HepG2 (cell line): ENCODE results near the gene KISS1R. TPM values are rescaled to one million over a fixed set of nuclear protein-coding genes. Genes with fewer than 3 reads are reported as not detected.

Experiments used
- DBP ChIP-seq: sonication (generic); formaldehyde crosslinking; IDR thresholded peaks from 2 replicates; pipeline ENCODE4 v1.4.0; 2020; ENCODE audit warnings: missing genetic modification reagents; ENCODE audit errors: not compliant biosample characterization
- DZIP1 ChIP-seq: sonication (generic); formaldehyde crosslinking; IDR thresholded peaks from 2 replicates; pipeline ENCODE4 v1.5.0; 2020; ENCODE audit warnings: mild to moderate bottlenecking, missing genetic modification reagents
- EHMT2 ChIP-seq: fragments of 200-600 bp; sonication (generic); IDR thresholded peaks from 2 replicates; pipeline ENCODE4 v1.7.0; 2017; ENCODE audit warnings: antibody characterized with exemption, low read depth, low read length, borderline replicate concordance
- HNRNPLL ChIP-seq: fragments of 200-400 bp; formaldehyde crosslinking; IDR thresholded peaks from 2 replicates; pipeline ENCODE4 v1.6.1; 2017; ENCODE audit warnings: mild to moderate bottlenecking, low read depth, low read length; ENCODE audit not compliant: poor library complexity, severe bottlenecking
- JUNB ChIP-seq: sonication (generic); formaldehyde crosslinking; IDR thresholded peaks from 2 replicates; pipeline ENCODE4 v1.8.0; 2022; ENCODE audit warnings: missing genetic modification reagents, mild to moderate bottlenecking, borderline replicate concordance
- MAFF ChIP-seq: IDR thresholded peaks from 2 replicates; pipeline ENCODE4 v1.6.1; 2011; ENCODE audit warnings: low read depth, low read length, improper control_type of control experiment
- MAZ ChIP-seq, 2 experiments: sonication (generic) in 1 of 2; formaldehyde crosslinking in 1 of 2; IDR thresholded peaks; 2 replicates each; pipeline versions ENCODE4 v1.5.0 to v1.6.1; 2012 to 2020; ENCODE audit warnings: low read depth in 2 of 2, mild to moderate bottlenecking in 2 of 2, borderline replicate concordance in 1 of 2, improper control_type of control experiment in 1 of 2, low read length in 1 of 2, missing genetic modification reagents in 1 of 2, moderate library complexity in 1 of 2
- MED1 ChIP-seq: sonication (generic); formaldehyde crosslinking; IDR thresholded peaks from 2 replicates; pipeline ENCODE4 v1.4.0; 2020; ENCODE audit warnings: missing genetic modification reagents
- MXD3 ChIP-seq: IDR thresholded peaks from 2 replicates; pipeline ENCODE4 v1.6.1; 2016; ENCODE audit warnings: mild to moderate bottlenecking, missing biosample characterization, missing genetic modification reagents
- NFIB ChIP-seq: sonication (generic); formaldehyde crosslinking; IDR thresholded peaks from 2 replicates; pipeline ENCODE4 v1.9.0; 2021; ENCODE audit warnings: missing genetic modification reagents, mild to moderate bottlenecking, borderline replicate concordance
- NKX3-1 ChIP-seq: sonication (generic); formaldehyde crosslinking; IDR thresholded peaks from 2 replicates; pipeline ENCODE4 v1.5.0; 2020; ENCODE audit warnings: missing genetic modification reagents
- POGZ ChIP-seq: sonication (generic); formaldehyde crosslinking; IDR thresholded peaks from 2 replicates; pipeline ENCODE4 v1.4.0; 2020; ENCODE audit warnings: mild to moderate bottlenecking, missing genetic modification reagents
- REL ChIP-seq: sonication (generic); formaldehyde crosslinking; conservative IDR thresholded peaks from 2 replicates; pipeline ENCODE4 v1.8.0; 2022; ENCODE audit warnings: mild to moderate bottlenecking, missing genetic modification reagents, moderate library complexity
- SIX1 ChIP-seq: sonication (generic); formaldehyde crosslinking; IDR thresholded peaks from 2 replicates; pipeline ENCODE4 v1.4.0; 2020; ENCODE audit warnings: missing genetic modification reagents, borderline replicate concordance
- YEATS4 ChIP-seq: sonication (generic); formaldehyde crosslinking; IDR thresholded peaks from 2 replicates; pipeline ENCODE4 v1.4.0; 2020; ENCODE audit warnings: missing genetic modification reagents, borderline replicate concordance
- ZFP36L1 ChIP-seq: sonication (generic); formaldehyde crosslinking; IDR thresholded peaks from 2 replicates; pipeline ENCODE4 v1.8.0; 2022; ENCODE audit warnings: mild to moderate bottlenecking, missing genetic modification reagents, moderate library complexity
- ZNF207 ChIP-seq: fragments of 450-650 bp; IDR thresholded peaks from 2 replicates; pipeline ENCODE4 v1.6.1; 2016; ENCODE audit warnings: antibody characterized with exemption, borderline replicate concordance
- ZNF451 ChIP-seq: sonication (generic); formaldehyde crosslinking; IDR thresholded peaks from 2 replicates; pipeline ENCODE4 v1.5.0; 2020; ENCODE audit warnings: mild to moderate bottlenecking, missing genetic modification reagents
- ZNF550 ChIP-seq: sonication (generic); formaldehyde crosslinking; IDR thresholded peaks from 2 replicates; pipeline ENCODE4 v1.4.0; 2020; ENCODE audit warnings: mild to moderate bottlenecking, missing genetic modification reagents, borderline replicate concordance
- ZNF891 ChIP-seq: sonication (generic); formaldehyde crosslinking; IDR thresholded peaks from 2 replicates; pipeline ENCODE4 v1.5.0; 2020; ENCODE audit warnings: mild to moderate bottlenecking, missing genetic modification reagents
- ZSCAN25 ChIP-seq: sonication (generic); formaldehyde crosslinking; IDR thresholded peaks from 2 replicates; pipeline ENCODE4 v1.8.0; 2022; ENCODE audit warnings: mild to moderate bottlenecking, missing genetic modification reagents
- ZSCAN30 ChIP-seq: sonication (generic); formaldehyde crosslinking; IDR thresholded peaks from 2 replicates; pipeline ENCODE4 v1.5.0; 2020; ENCODE audit warnings: mild to moderate bottlenecking, missing genetic modification reagents
- polyA plus RNA-seq, 8 experiments: library from polyadenylated mRNA; depleted of rRNA in 3 of 8; stranded (reverse) in 7 of 8; unstranded in 1 of 8; fragments of >200 nt; fragmentation: Illumina TruSeq in 4 of 8; extraction: Trizol in 4 of 8; gene quantifications; 2 replicates each; pipeline versions ENCODE4 v1.2.1 to v1.2.3, GENCODE V29; 2011 to 2016; ENCODE audit warnings: low read depth in 4 of 8, missing spikeins in 1 of 8, mixed read lengths in 1 of 8; ENCODE audit not compliant: insufficient read depth in 1 of 8
- total RNA-seq, 5 experiments: library from RNA; depleted of rRNA; stranded (reverse); fragments of >200 nt; fragmentation: Illumina TruSeq; extraction: Trizol; gene quantifications; 2 replicates each; pipeline ENCODE4 v1.2.3, GENCODE V29; 2016; ENCODE audit warnings: low read depth in 1 of 5
- TF ChIP-seq, protein P1 (sequence below): IDR thresholded peaks from 2 replicates; pipeline ENCODE4 v1.6.1; 2016; ENCODE audit warnings: missing genetic modification reagents, missing compliant biosample characterization
- TF ChIP-seq, protein P2 (sequence below): sonication (generic); formaldehyde crosslinking; IDR thresholded peaks from 2 replicates; pipeline ENCODE4 v1.5.1; 2020; ENCODE audit warnings: mild to moderate bottlenecking, missing genetic modification reagents, moderate library complexity

KISS1R gene
- total and polyA plus RNA-seq, 2 of the 13 experiments (the other 11 are each of a cell fraction or from before 2014, with no cell fraction given): 1.1 to 10.2 TPM

DNA sequence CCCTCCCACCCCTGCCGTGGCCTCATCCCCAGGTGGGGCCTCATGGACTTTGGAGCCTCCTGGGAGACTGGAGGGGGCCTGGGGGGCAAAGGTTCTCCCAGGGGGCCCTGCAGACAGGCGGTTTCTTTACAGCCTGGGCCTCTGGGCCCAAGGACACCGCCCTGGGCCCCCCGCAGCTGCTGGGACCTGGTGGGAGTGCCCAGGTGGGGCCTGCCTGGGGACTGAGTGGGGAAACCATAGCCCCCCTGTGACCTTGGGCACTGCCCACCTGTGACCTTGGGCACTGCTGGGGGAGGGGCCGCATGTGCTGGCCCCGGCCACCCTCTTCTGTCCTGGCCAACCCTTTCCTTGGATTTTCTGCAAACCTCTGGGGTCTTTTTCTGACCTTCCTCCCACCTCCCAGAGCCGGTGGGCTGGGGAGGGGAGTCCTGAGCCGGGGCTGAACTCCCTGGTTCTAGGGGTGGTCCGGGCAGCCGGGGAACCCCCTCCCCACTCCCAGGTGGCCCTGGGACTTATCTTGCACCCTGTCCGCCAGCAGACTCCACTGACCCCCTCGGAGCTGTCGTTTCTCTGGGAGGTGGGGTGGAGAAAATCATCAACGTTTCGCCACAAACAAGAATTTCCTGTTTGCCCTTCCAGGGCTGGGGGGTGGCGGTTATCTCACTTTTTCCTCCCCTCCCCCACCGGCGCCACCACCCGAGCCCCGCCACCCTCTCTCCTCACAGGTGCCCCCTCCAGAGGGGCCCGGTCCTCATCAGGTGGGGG, 35.7 kb downstream of the KISS1R start (continued):
- TF ChIP-seq SIX1 (CRISPR knock-in tag) (peak; percentile 57; the same call in 1 of the 2 replicates), HNRNPLL (peak; percentile 45), NFIB (no peak), DZIP1 (no peak), YEATS4 (peak; percentile 90), ZSCAN30 (CRISPR knock-in tag) (no peak), REL (CRISPR knock-in tag) (no peak; the same call in 1 of the 2 replicates), MAZ (IDR thresholded peaks at IDR 0.05; ENCODE audit: borderline replicate concordance, low read depth, low read length) (peak; percentile 99), MAZ (CRISPR knock-in tag; IDR thresholded peaks at IDR 0.05; ENCODE audit: low read depth) (peak; percentile 100), POGZ (peak; percentile 77), ZFP36L1 (CRISPR knock-in tag) (peak; percentile 68; the same call in 1 of the 2 replicates), ZNF891 (CRISPR knock-in tag) (no peak), MED1 (CRISPR knock-in tag) (peak; percentile 96), NKX3-1 (CRISPR knock-in tag) (no peak; the same call in 1 of the 2 replicates), MAFF (no peak), EHMT2 (no peak), JUNB (CRISPR knock-in tag) (no peak), ZNF207 (no peak), DBP (CRISPR knock-in tag) (no peak), MXD3 (CRISPR knock-in tag) (peak; percentile 59), ZSCAN25 (CRISPR knock-in tag) (peak; percentile 95), ZNF550 (CRISPR knock-in tag) (no peak), ZNF451 (CRISPR knock-in tag) (no peak)
- TF ChIP-seq, protein P1, sequence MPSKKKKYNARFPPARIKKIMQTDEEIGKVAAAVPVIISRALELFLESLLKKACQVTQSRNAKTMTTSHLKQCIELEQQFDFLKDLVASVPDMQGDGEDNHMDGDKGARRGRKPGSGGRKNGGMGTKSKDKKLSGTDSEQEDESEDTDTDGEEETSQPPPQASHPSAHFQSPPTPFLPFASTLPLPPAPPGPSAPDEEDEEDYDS: peak; percentile 57; the same call in 1 of the 2 replicates
- TF ChIP-seq, protein P2, sequence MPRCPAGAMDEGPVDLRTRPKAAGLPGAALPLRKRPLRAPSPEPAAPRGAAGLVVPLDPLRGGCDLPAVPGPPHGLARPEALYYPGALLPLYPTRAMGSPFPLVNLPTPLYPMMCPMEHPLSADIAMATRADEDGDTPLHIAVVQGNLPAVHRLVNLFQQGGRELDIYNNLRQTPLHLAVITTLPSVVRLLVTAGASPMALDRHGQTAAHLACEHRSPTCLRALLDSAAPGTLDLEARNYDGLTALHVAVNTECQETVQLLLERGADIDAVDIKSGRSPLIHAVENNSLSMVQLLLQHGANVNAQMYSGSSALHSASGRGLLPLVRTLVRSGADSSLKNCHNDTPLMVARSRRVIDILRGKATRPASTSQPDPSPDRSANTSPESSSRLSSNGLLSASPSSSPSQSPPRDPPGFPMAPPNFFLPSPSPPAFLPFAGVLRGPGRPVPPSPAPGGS (CRISPR knock-in tag): no peak
